Measurements from ENCODE around the gene F7. TPM values are rescaled to one million over a fixed set of nuclear protein-coding genes. Genes with fewer than 3 reads are reported as not detected.
A peak's percentile ranks its signal among the peaks of the same experiment; 100 is the strongest.
"Not testable (repeated sequence)": the region's sequence is repeated elsewhere in the genome, so short reads cannot be mapped to it uniquely, and the experiment has no call there.

The F7 gene
- total and polyA plus RNA-seq, 3 donors from 2014 or later: 2.2 to 4.9 (median 2.4) TPM

DNA sequence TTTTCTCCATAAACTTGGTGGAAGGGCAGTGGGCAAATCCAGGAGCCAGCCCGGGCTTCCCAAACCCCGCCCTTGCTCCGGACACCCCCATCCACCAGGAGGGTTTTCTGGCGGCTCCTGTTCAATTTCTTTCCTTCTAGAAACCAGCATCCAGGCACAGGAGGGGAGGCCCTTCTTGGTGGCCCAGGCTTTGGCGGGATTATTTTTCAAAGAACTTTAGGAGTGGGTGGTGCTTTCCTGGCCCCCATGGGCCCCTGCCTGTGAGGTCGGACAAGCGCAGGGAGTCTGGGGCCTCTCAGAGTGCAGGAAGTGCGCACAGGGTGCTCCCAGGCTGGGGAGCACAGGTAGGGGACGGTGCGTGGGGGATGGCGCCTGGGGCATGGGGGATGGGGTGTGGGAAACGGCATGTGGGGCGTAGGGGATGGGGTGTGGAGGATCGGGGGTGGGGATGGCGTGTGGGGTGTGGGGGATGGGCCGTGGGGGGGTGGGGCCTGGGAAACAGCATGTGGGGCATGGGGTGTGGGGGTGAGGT lies 396 bp downstream of the F7 start:
- H3K36me3 ChIP-seq (ENCODE audit: low read depth, missing control alignments): no peaks in the 10 kb centered on the region
- H3K9me3 ChIP-seq: no peaks in the 10 kb centered on the region
- intact Hi-C loops (cut with DNase I; ENCODE audit: low total_unique reads): no loop called here
- H3K27me3 ChIP-seq: no peaks in the 10 kb centered on the region
- 60 to 63% methylated on average over 8 to 10 of the region's 16 CpGs for WGBS, 2 donors
- DNase-seq: no peak
- TF ChIP-seq POLR2A (IDR thresholded peaks at IDR 0.05): no peak
- TF ChIP-seq, protein P1, sequence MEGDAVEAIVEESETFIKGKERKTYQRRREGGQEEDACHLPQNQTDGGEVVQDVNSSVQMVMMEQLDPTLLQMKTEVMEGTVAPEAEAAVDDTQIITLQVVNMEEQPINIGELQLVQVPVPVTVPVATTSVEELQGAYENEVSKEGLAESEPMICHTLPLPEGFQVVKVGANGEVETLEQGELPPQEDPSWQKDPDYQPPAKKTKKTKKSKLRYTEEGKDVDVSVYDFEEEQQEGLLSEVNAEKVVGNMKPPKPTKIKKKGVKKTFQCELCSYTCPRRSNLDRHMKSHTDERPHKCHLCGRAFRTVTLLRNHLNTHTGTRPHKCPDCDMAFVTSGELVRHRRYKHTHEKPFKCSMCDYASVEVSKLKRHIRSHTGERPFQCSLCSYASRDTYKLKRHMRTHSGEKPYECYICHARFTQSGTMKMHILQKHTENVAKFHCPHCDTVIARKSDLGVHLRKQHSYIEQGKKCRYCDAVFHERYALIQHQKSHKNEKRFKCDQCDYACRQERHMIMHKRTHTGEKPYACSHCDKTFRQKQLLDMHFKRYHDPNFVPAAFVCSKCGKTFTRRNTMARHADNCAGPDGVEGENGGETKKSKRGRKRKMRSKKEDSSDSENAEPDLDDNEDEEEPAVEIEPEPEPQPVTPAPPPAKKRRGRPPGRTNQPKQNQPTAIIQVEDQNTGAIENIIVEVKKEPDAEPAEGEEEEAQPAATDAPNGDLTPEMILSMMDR (IDR thresholded peaks at IDR 0.05): no peak
- H3K4me3 ChIP-seq: no peak overlapping the region
- H3K27ac ChIP-seq: no peak overlapping the region
- H3K4me1 ChIP-seq: no peaks in the 10 kb centered on the region

DNA sequence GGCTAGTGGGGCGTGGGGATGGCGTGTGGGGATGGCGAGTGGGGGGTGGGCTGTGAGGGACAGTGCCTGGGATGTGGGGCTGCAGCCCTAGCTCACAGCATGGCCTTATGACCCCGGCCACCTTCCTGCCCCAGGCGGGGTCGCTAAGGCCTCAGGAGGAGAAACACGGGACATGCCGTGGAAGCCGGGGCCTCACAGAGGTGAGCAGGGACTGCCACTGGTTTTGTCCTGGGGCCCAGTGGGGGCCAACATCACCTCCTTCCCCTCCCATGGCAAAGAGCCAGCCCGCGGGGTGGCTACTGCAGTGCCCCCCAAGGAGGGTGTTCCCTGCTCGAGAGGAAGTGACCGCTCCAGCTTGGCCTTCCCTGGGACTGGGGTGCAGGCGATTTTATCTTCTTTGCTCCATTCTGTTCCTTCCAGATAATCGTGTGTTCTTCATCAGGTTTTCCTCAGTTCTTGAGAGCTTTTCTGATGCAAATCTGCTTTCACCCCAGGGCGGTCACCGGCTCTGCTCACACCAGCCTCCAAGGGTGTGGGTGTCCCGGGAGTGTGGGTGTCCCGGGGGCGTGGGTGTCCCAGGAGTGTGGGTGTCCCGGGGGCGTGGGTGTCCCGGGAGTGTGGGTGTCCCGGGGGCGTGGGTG lies 1.2 kb downstream of the F7 start:
- Histone ChIP-seq H3K4me1 (no peaks in the 10 kb centered on the region), H3K9me3 (no peaks in the 10 kb centered on the region), H3K27me3 (no peaks in the 10 kb centered on the region), H3K4me3 (no peak overlapping the region), H3K36me3 (ENCODE audit: low read depth, missing control alignments) (no peaks in the 10 kb centered on the region), H3K27ac (no peak overlapping the region)
- 66 to 78% methylated on average over 18 to 24 of the region's 25 CpGs for WGBS, 2 donors
- no peak for DNase-seq
- no peak for TF ChIP-seq POLR2A (IDR thresholded peaks at IDR 0.05)
- TF ChIP-seq, protein P1 (IDR thresholded peaks at IDR 0.05): no peak
- intact Hi-C loops (cut with DNase I; ENCODE audit: low total_unique reads): no loop called here

DNA sequence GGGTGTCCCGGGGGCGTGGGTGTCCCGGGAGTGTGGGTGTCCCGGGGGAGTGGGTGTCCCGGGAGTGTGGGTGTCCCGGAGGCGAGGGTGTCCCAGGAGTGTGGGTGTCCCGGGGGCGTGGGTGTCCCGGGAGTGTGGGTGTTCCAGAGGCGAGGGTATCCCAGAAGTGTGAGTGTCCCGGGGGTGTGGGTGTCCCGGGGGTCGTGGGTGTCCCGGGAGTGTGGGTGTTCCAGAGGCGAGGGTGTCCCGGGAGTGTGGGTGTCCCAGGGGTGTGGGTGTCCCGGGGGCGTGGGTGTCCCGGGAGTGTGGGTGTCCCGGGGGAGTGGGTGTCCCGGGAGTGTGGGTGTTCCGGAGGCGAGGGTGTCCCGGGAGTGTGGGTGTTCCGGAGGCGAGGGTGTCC lies 2.9 kb downstream of the F7 start:
- WGBS, 2 donors: 72 to 86% methylated on average over 10 to 22 of the region's 27 CpGs
- DNase-seq; H3K4me1 ChIP-seq; H3K9me3 ChIP-seq; intact Hi-C loops (cut with DNase I; ENCODE audit: low total_unique reads); H3K4me3 ChIP-seq; H3K36me3 ChIP-seq (ENCODE audit: low read depth, missing control alignments); H3K27me3 ChIP-seq; H3K27ac ChIP-seq: not testable (repeated sequence)

DNA sequence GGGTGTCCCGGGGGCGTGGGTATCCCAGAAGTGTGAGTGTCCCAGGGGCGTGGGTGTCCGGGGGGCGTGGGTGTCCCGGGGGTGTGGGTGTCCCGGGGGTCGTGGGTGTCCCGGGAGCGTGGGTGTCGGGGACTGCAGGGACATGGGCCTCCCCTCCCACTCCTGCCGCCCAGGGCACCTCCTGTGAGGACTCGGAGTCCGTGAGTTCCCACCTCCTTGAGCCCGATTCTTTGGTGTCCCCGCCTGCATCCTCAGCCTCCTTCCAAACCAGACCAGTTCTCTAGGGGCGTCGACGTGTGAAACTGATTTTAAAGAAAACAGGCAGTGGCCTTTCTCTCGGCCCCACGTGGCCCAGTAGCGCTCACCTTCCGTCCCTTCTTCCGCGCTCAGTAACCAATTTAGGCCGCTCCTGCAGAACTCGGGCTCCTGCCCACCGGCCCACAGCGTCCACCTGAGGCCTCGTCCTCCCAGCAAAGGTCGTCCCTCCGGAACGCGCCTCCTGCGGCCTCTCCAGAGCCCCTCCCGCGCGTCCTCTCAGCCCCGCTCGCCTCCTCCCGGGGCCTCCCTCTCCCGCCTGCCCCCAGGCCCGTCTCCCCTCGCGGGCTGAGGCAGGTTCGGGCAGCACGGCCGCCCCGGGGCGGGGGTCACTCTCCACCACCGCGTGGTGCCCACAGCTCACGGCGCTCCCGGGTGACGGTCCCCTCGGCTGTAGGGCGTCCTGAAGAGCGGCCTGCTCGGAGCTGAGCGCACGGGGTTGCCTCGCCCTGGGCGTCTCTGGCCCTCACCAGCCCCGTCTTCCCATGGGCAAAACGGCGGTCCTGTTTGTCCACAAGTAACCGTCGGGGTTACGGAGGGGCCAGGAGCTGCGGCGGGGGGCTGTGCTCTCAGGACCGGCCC lies 3.8 kb downstream of the F7 start:
- no peaks in the 10 kb centered on the region for H3K9me3 ChIP-seq
- H3K27ac ChIP-seq: no peak overlapping the region
- intact Hi-C loops (cut with DNase I; ENCODE audit: low total_unique reads): no loop called here
- no peaks in the 10 kb centered on the region for H3K27me3 ChIP-seq
- peak overlapping the region; percentile 32 to 65 for H3K4me3 ChIP-seq
- H3K36me3 ChIP-seq (ENCODE audit: low read depth, missing control alignments): no peaks in the 10 kb centered on the region
- WGBS, 2 donors: 47 to 55% methylated on average over 35 to 72 of the region's 73 CpGs
- H3K4me1 ChIP-seq: no peaks in the 10 kb centered on the region
- TF ChIP-seq, protein P1 (IDR thresholded peaks at IDR 0.05): no peak
- no peak for TF ChIP-seq POLR2A (IDR thresholded peaks at IDR 0.05)
- DNase-seq: no peak
